HCT116 (cell line): ENCODE results near the gene CRTC3. TPM values are rescaled to one million over a fixed set of nuclear protein-coding genes. Genes with fewer than 3 reads are reported as not detected.

Experiments used
- ATAC-seq: fragments of 200-7000 bp; cut with Tn5 transposase; 2 replicates; pipeline ENCODE4 v1.9.1; 2020; ENCODE audit warnings: mild to moderate bottlenecking, moderate library complexity
- BruUV-seq: library from RNA; stranded (reverse); fragments of 400-500 nt; replicated peaks from 2 replicates; lab custom pipeline; 2021; lab: Mats Ljungman, UMichigan
- CTCF ChIA-PET: fragments of 300-600 bp; sonication (Branson Sonifier 250); formaldehyde crosslinking; loops from one replicate; lab custom pipeline; 2021; ENCODE audit warnings: antibody characterized with exemption; lab: Charles Lee
- POLR2A ChIA-PET: fragments of 300-600, 350-600 bp; sonication (Branson Sonifier 250); formaldehyde crosslinking; loops from one replicate; lab custom pipeline; 2021; ENCODE audit warnings: antibody characterized with exemption; lab: Charles Lee
- RAD21 ChIA-PET, 2 experiments: fragments of 300-600 bp; sonication (Branson Sonifier 250); formaldehyde crosslinking; loops; one replicate each; lab custom pipeline; 2023; ENCODE audit warnings: low total read pairs in 2 of 2; ENCODE audit not compliant: uncharacterized antibody in 2 of 2, unreplicated experiment in 2 of 2, low non-redundant PET in 1 of 2; lab: Charles Lee
- DNase-seq: peaks from one replicate; pipeline ENCODE4 v3.0.0-alpha.2; 2010; ENCODE audit warnings: low read depth, low spot score
- H2AFZ ChIP-seq: fragments of 200-600 bp; shearing (Covaris generic), sonication (generic); 2 replicates; pipeline ENCODE4 v1.6.1; 2017; ENCODE audit warnings: low read depth, mixed run types, mixed read lengths, antibody characterized with exemption, low read length; ENCODE audit not compliant: poor library complexity, severe bottlenecking
- H3K27ac ChIP-seq: 2 replicates; pipeline ENCODE4 v1.5.1; 2012; ENCODE audit warnings: low read depth, low read length
- H3K27me3 ChIP-seq: fragments of 200-600 bp; sonication (generic); 2 replicates; pipeline ENCODE4 v1.6.1; 2016; ENCODE audit warnings: mixed run types, low read length, mixed read lengths; ENCODE audit not compliant: insufficient read depth
- H3K36me3 ChIP-seq, 2 experiments: fragments of 200-500 bp in 1 of 2; fragments of 200-600 bp in 1 of 2; sonication (Bioruptor generic) in 1 of 2; sonication (generic) in 1 of 2; 2 replicates each; pipeline versions ENCODE4 v1.5.1 to v1.6.1; 2014 to 2016; ENCODE audit warnings: low read length in 2 of 2, inconsistent platforms in 1 of 2, mixed read lengths in 1 of 2, mixed run types in 1 of 2; ENCODE audit not compliant: insufficient read depth in 2 of 2, control insufficient read depth in 1 of 2
- H3K4me1 ChIP-seq, 2 experiments: fragments of 200-600 bp in 1 of 2; sonication (generic) in 1 of 2; 2 replicates each; pipeline versions ENCODE4 v1.5.1 to v1.6.1; 2012 to 2017; ENCODE audit warnings: low read length in 2 of 2, inconsistent platforms in 1 of 2, mild to moderate bottlenecking in 1 of 2, mixed read lengths in 1 of 2, mixed run types in 1 of 2, moderate library complexity in 1 of 2; ENCODE audit not compliant: insufficient read depth in 2 of 2, control insufficient read depth in 1 of 2
- H3K4me2 ChIP-seq: fragments of 200-600 bp; sonication (generic); 2 replicates; pipeline ENCODE4 v1.6.1; 2017; ENCODE audit warnings: mixed run types, low read length, mixed read lengths
- H3K4me3 ChIP-seq, 2 experiments: fragments of 200-600 bp in 1 of 2; sonication (generic) in 1 of 2; replicated peaks in 1 of 2; 2 replicates each; pipeline ENCODE4 v1.5.1; 2011 to 2016; ENCODE audit warnings: low read length in 2 of 2, control low read depth in 1 of 2, low read depth in 1 of 2, mild to moderate bottlenecking in 1 of 2, mixed read lengths in 1 of 2, mixed run types in 1 of 2
- H3K79me2 ChIP-seq: fragments of 200-600 bp; sonication (generic); 2 replicates; pipeline ENCODE4 v1.6.1; 2017; ENCODE audit warnings: mild to moderate bottlenecking, mixed run types, low read length, moderate library complexity, mixed read lengths; ENCODE audit not compliant: insufficient read depth
- H3K9ac ChIP-seq: fragments of 200-600 bp; sonication (generic); 2 replicates; pipeline ENCODE4 v1.6.1; 2016; ENCODE audit warnings: low read length, mixed read lengths
- H3K9me2 ChIP-seq: fragments of 200-600 bp; sonication (generic), shearing (Covaris generic); 2 replicates; pipeline ENCODE4 v1.6.1; 2017; ENCODE audit warnings: mixed run types, mild to moderate bottlenecking, moderate library complexity; ENCODE audit not compliant: insufficient read depth
- H3K9me3 ChIP-seq, 2 experiments: fragments of 200-500 bp in 1 of 2; fragments of 200-600 bp in 1 of 2; sonication (Bioruptor generic) in 1 of 2; sonication (generic) in 1 of 2; 2 replicates each; pipeline ENCODE4 v1.6.1; 2014 to 2017; ENCODE audit warnings: low read length in 2 of 2, mixed read lengths in 2 of 2, inconsistent platforms in 1 of 2, low read depth in 1 of 2, mild to moderate bottlenecking in 1 of 2, mixed run types in 1 of 2, moderate library complexity in 1 of 2; ENCODE audit not compliant: control insufficient read depth in 1 of 2, insufficient read depth in 1 of 2
- H4K20me1 ChIP-seq: fragments of 200-600 bp; sonication (generic), shearing (Covaris generic); 2 replicates; pipeline ENCODE4 v1.6.1; 2017; ENCODE audit warnings: mixed run types, mild to moderate bottlenecking, moderate library complexity; ENCODE audit not compliant: insufficient read depth
- ATF3 ChIP-seq: IDR thresholded peaks from 2 replicates; pipeline ENCODE4 v1.6.1; 2012
- CTCF ChIP-seq, 3 experiments: fragments of 200-600 bp in 1 of 3; sonication (generic) in 1 of 3; IDR thresholded peaks in 2 of 3; conservative IDR thresholded peaks in 1 of 3; 2 replicates each; pipeline ENCODE4 v1.5.1; 2012 to 2017; ENCODE audit warnings: low read depth in 2 of 3, low read length in 2 of 3, antibody characterized with exemption in 1 of 3, borderline replicate concordance in 1 of 3, control low read depth in 1 of 3, mild to moderate bottlenecking in 1 of 3, mixed read lengths in 1 of 3, mixed run types in 1 of 3, moderate library complexity in 1 of 3; ENCODE audit not compliant: insufficient read depth in 1 of 3
- EGR1 ChIP-seq: IDR thresholded peaks from 2 replicates; pipeline ENCODE4 v1.6.1; 2012; ENCODE audit warnings: low read depth
- EZH2 ChIP-seq: fragments of 200-600 bp; sonication (generic); IDR thresholded peaks from 2 replicates; pipeline ENCODE4 v1.6.1; 2017; ENCODE audit warnings: antibody characterized with exemption, mixed run types
- EZH2phosphoT487 ChIP-seq: fragments of 200-600 bp; IDR thresholded peaks from 2 replicates; pipeline ENCODE4 v1.6.1; 2018; ENCODE audit warnings: antibody characterized with exemption, borderline replicate concordance
- RAD21 ChIP-seq: IDR thresholded peaks from 2 replicates; pipeline ENCODE4 v1.6.1; 2012; ENCODE audit warnings: low read depth, mild to moderate bottlenecking
- REST ChIP-seq: IDR thresholded peaks from 2 replicates; pipeline ENCODE4 v1.6.1; 2012; ENCODE audit warnings: low read depth
- TCF7L2 ChIP-seq: IDR thresholded peaks from 2 replicates; pipeline ENCODE4 v1.7.0; 2011; ENCODE audit warnings: borderline replicate concordance, inconsistent platforms; ENCODE audit not compliant: insufficient read depth, insufficient read length; ENCODE audit errors: extremely low read depth
- YY1 ChIP-seq: IDR thresholded peaks from 2 replicates; pipeline ENCODE4 v1.6.1; 2011; ENCODE audit warnings: low read length, low read depth, moderate library complexity, mild to moderate bottlenecking; ENCODE audit not compliant: insufficient replicate concordance; ENCODE audit errors: extremely low read depth
- intact Hi-C: fragments of 100-400 bp; cut with micrococcal nuclease; formaldehyde crosslinking; loops from 2 replicates; pipeline ENCODE4 v1.10.0; 2022
- total RNA-seq: library from RNA; stranded (reverse); gene quantifications from one replicate; pipeline ENCODE4 v1.2.1, GENCODE V29; 2021; ENCODE audit not compliant: unreplicated experiment

The CRTC3 gene
- total RNA-seq, 1 experiment from 2014 or later = 20.7 TPM

- intact Hi-C loops = no loop called here
- Histone ChIP-seq H3K9ac (no peak overlapping the region), H3K9me3 (no peaks in the 10 kb centered on the region), H3K4me1 (no peaks in the 10 kb centered on the region), H3K9me2 (no peaks in the 10 kb centered on the region), H4K20me1 (no peaks in the 10 kb centered on the region), H3K79me2 (peaks cover 4% of the 10 kb centered on the region; the same call in 1 of the 2 replicates), H3K4me3 (no peak overlapping the region), H2AFZ (no peak overlapping the region), H3K27me3 (no peaks in the 10 kb centered on the region), H3K4me2 (no peak overlapping the region), H3K27ac (no peak overlapping the region), H3K36me3 (no peaks in the 10 kb centered on the region)
- TF ChIP-seq YY1 (no peak), CTCF (IDR thresholded peaks at IDR 0.05 in 2 of 3, conservative IDR thresholded peaks at IDR 0.05 in 1 of 3; ENCODE audit: borderline replicate concordance in 1 of 3, insufficient read depth in 1 of 3, low read depth in 2 of 3, low read length in 2 of 3) (no peak), ATF3 (no peak)
- POLR2A ChIA-PET = no interaction called here
- BruUV-seq = no TSS peak
- CTCF ChIA-PET = no interaction called here
- ATAC-seq = no peak
- no peak for DNase-seq
- RAD21 ChIA-PET = no interaction called here
Measured at GRCh38 chr15:90564051-90564450, 34.3 kb downstream of the CRTC3 start.

GRCh38 chr15:90564590-90564989 lies 34.9 kb downstream of the CRTC3 start:
- TF ChIP-seq TCF7L2 (no peak), EZH2phosphoT487 (no peak), EGR1 (no peak), RAD21 (no peak), ATF3 (no peak), REST (no peak), EZH2 (no peak)
- BruUV-seq = no TSS peak
- POLR2A ChIA-PET = no interaction called here
- no peaks in the 10 kb centered on the region for H3K27me3 ChIP-seq
- H3K9me2 ChIP-seq = no peaks in the 10 kb centered on the region
- no peak for ATAC-seq
- intact Hi-C loops = no loop called here
- RAD21 ChIA-PET = no interaction called here
- no peak for DNase-seq
- no peaks in the 10 kb centered on the region for H3K4me1 ChIP-seq
- H2AFZ ChIP-seq = no peak overlapping the region
- CTCF ChIA-PET = no interaction called here
- H3K27ac ChIP-seq = no peak overlapping the region
- H3K9me3 ChIP-seq = no peaks in the 10 kb centered on the region
- H4K20me1 ChIP-seq = 0 out of 2 replicates have a peak, but pooled peaks cover under 1% of the 10 kb centered on the region
- no peaks in the 10 kb centered on the region for H3K36me3 ChIP-seq
- peaks cover 4% of the 10 kb centered on the region; the same call in 1 of the 2 replicates for H3K79me2 ChIP-seq
- no peak overlapping the region for H3K4me3 ChIP-seq
- H3K4me2 ChIP-seq = no peak overlapping the region
- H3K9ac ChIP-seq = no peak overlapping the region
